H9 (cell line): ENCODE results near the gene RSL1D1. TPM values are rescaled to one million over a fixed set of nuclear protein-coding genes. Genes with fewer than 3 reads are reported as not detected.

Experiments
- DNase-seq: peaks from one replicate; pipeline ENCODE4 v3.0.0-alpha.2; 2017
- H2AFZ ChIP-seq: one replicate; pipeline ENCODE4 v1.6.1; 2013; ENCODE audit warnings: mild to moderate bottlenecking, low read length, control low read depth, moderate library complexity
- H2AK5ac ChIP-seq: 2 replicates; pipeline ENCODE4 v1.6.1; 2013; ENCODE audit warnings: low read length, control low read depth, mixed read lengths; ENCODE audit not compliant: insufficient read length
- H2BK120ac ChIP-seq: one replicate; pipeline ENCODE4 v1.6.1; 2013; ENCODE audit warnings: low read depth, mild to moderate bottlenecking, low read length, control low read depth, inconsistent platforms; ENCODE audit not compliant: poor library complexity, severe bottlenecking
- H2BK12ac ChIP-seq: 2 replicates; pipeline ENCODE4 v1.6.1; 2013; ENCODE audit warnings: low read length, control low read depth, mixed read lengths, low read depth; ENCODE audit not compliant: insufficient read length
- H2BK15ac ChIP-seq: 2 replicates; pipeline ENCODE4 v1.6.1; 2013; ENCODE audit warnings: low read depth, low read length, control low read depth
- H2BK20ac ChIP-seq: one replicate; pipeline ENCODE4 v1.6.1; 2013; ENCODE audit warnings: low read depth, mild to moderate bottlenecking, low read length, control low read depth, inconsistent platforms; ENCODE audit not compliant: poor library complexity, severe bottlenecking
- H2BK5ac ChIP-seq: 2 replicates; pipeline ENCODE4 v1.6.1; 2013; ENCODE audit warnings: low read length, control low read depth, mixed read lengths; ENCODE audit not compliant: insufficient read length
- H3K14ac ChIP-seq: 2 replicates; pipeline ENCODE4 v1.6.1; 2013; ENCODE audit warnings: low read length, control low read depth; ENCODE audit not compliant: insufficient read depth
- H3K18ac ChIP-seq: 2 replicates; pipeline ENCODE4 v1.6.1; 2013; ENCODE audit warnings: low read depth, mild to moderate bottlenecking, mixed read lengths, low read length, control low read depth; ENCODE audit not compliant: insufficient read length
- H3K23ac ChIP-seq: 2 replicates; pipeline ENCODE4 v1.6.1; 2013; ENCODE audit warnings: low read length, control low read depth, mixed read lengths, low read depth; ENCODE audit not compliant: insufficient read length
- H3K23me2 ChIP-seq: 2 replicates; pipeline ENCODE4 v1.6.1; 2013; ENCODE audit warnings: low read depth, mild to moderate bottlenecking, mixed read lengths, low read length, control low read depth; ENCODE audit not compliant: insufficient read length, poor library complexity, severe bottlenecking
- H3K27ac ChIP-seq: 2 replicates; pipeline ENCODE4 v1.5.1; 2013; ENCODE audit warnings: low read length, control low read depth, mixed read lengths, low read depth; ENCODE audit not compliant: insufficient read length
- H3K27me3 ChIP-seq: 2 replicates; pipeline ENCODE4 v1.6.1; 2013; ENCODE audit warnings: low read length, control low read depth, inconsistent platforms; ENCODE audit not compliant: insufficient read depth
- H3K4ac ChIP-seq: 2 replicates; pipeline ENCODE4 v1.6.1; 2013; ENCODE audit warnings: low read depth, mild to moderate bottlenecking, control low read depth, inconsistent platforms, low read length, moderate library complexity
- H3K4me1 ChIP-seq: 2 replicates; pipeline ENCODE4 v1.6.1; 2013; ENCODE audit warnings: low read length, control low read depth, inconsistent platforms; ENCODE audit not compliant: insufficient read depth
- H3K4me2 ChIP-seq: 2 replicates; pipeline ENCODE4 v1.6.1; 2013; ENCODE audit warnings: low read length, control low read depth, mixed read lengths; ENCODE audit not compliant: insufficient read length, insufficient read depth
- H3K56ac ChIP-seq: 2 replicates; pipeline ENCODE4 v1.6.1; 2013; ENCODE audit warnings: low read depth, mild to moderate bottlenecking, mixed read lengths, low read length, control low read depth; ENCODE audit not compliant: insufficient read length
- H3K79me1 ChIP-seq: 2 replicates; pipeline ENCODE4 v1.6.1; 2013; ENCODE audit warnings: low read depth, mild to moderate bottlenecking, moderate library complexity, low read length, control low read depth, inconsistent platforms; ENCODE audit not compliant: insufficient read depth, poor library complexity, severe bottlenecking
- H3K79me2 ChIP-seq: 2 replicates; pipeline ENCODE4 v1.6.1; 2013; ENCODE audit warnings: low read length, control low read depth, inconsistent platforms; ENCODE audit not compliant: insufficient read depth
- H3K9ac ChIP-seq: 2 replicates; pipeline ENCODE4 v1.6.1; 2013; ENCODE audit warnings: low read length, control low read depth, mixed read lengths; ENCODE audit not compliant: insufficient read length; ENCODE audit errors: extremely low read depth
- H3K9me3 ChIP-seq: one replicate; pipeline ENCODE4 v1.6.1; 2013; ENCODE audit warnings: low read depth, low read length, inconsistent platforms; ENCODE audit not compliant: control insufficient read depth
- H3T11ph ChIP-seq: one replicate; pipeline ENCODE4 v1.6.1; 2013; ENCODE audit warnings: mild to moderate bottlenecking, low read length, control low read depth, inconsistent platforms
- H4K20me1 ChIP-seq: one replicate; pipeline ENCODE4 v1.6.1; 2013; ENCODE audit not compliant: control insufficient read depth, insufficient read length, insufficient read depth
- H4K5ac ChIP-seq: 2 replicates; pipeline ENCODE4 v1.6.1; 2013; ENCODE audit warnings: low read depth, mild to moderate bottlenecking, mixed read lengths, low read length, control low read depth; ENCODE audit not compliant: insufficient read length
- H4K8ac ChIP-seq: replicated peaks from 2 replicates; pipeline ENCODE4 v1.6.1; 2013; ENCODE audit warnings: low read length, control low read depth, mixed read lengths, low read depth; ENCODE audit not compliant: insufficient read length
- H4K91ac ChIP-seq: 2 replicates; pipeline ENCODE4 v1.6.1; 2013; ENCODE audit warnings: low read depth, mild to moderate bottlenecking, moderate library complexity, mixed read lengths, low read length, control low read depth; ENCODE audit not compliant: insufficient read length
- H3K27ac Mint-ChIP-seq, 3 experiments: 2 replicates in 2 of 3; 3 replicates in 1 of 3; pipeline ENCODE4 v1.8.0; 2020 to 2021; ENCODE audit warnings: mixed read lengths in 3 of 3, mild to moderate bottlenecking in 1 of 3, moderate library complexity in 1 of 3
- H3K27me3 Mint-ChIP-seq: 2 replicates; pipeline ENCODE4 v1.8.0; 2021; ENCODE audit warnings: low read depth, mild to moderate bottlenecking, moderate library complexity, mixed read lengths
- H3K36me3 Mint-ChIP-seq, 3 experiments: 2 replicates in 2 of 3; 3 replicates in 1 of 3; pipeline ENCODE4 v1.8.0; 2020 to 2021; ENCODE audit warnings: low read depth in 3 of 3, mixed read lengths in 3 of 3; ENCODE audit not compliant: insufficient read depth in 1 of 3
- H3K4me1 Mint-ChIP-seq, 2 experiments: 2 replicates each; pipeline ENCODE4 v1.8.0; 2020; ENCODE audit warnings: mixed read lengths in 2 of 2
- H3K4me3 Mint-ChIP-seq, 2 experiments: 2 replicates in 1 of 2; 3 replicates in 1 of 2; pipeline ENCODE4 v1.8.0; 2020 to 2021; ENCODE audit warnings: mild to moderate bottlenecking in 2 of 2, mixed read lengths in 2 of 2, moderate library complexity in 1 of 2
- H3K9me3 Mint-ChIP-seq, 2 experiments: 2 replicates in 1 of 2; 3 replicates in 1 of 2; pipeline ENCODE4 v1.8.0; 2020; ENCODE audit warnings: mild to moderate bottlenecking in 2 of 2, mixed read lengths in 2 of 2, moderate library complexity in 1 of 2
- CTCF ChIP-seq: fragments of 200-600 bp; sonication (generic); conservative IDR thresholded peaks from 3 replicates; pipeline ENCODE4 v1.8.0; 2021; ENCODE audit warnings: antibody characterized with exemption, mild to moderate bottlenecking
- total RNA-seq: library from RNA; stranded (reverse); gene quantifications from 2 replicates; pipeline ENCODE4 v1.2.1, GENCODE V29; 2021

RSL1D1 gene
- total RNA-seq, 1 experiment from 2014 or later = 334 TPM

GRCh38 chr16:11784038-11784369, 67.3 kb downstream of the RSL1D1 start:
- no peaks in the 10 kb centered on the region for H3K27me3 ChIP-seq
- H3K79me2 ChIP-seq = peaks cover 10% of the 10 kb centered on the region; the same call in 1 of the 2 replicates
- no peak overlapping the region for H2BK15ac ChIP-seq
- no peak overlapping the region for H3K18ac ChIP-seq
- peaks cover 6% of the 10 kb centered on the region for H3K79me1 ChIP-seq
- H3K4ac ChIP-seq = no peak overlapping the region
- no peak overlapping the region for H2BK20ac ChIP-seq
- H3K27ac ChIP-seq = no peak overlapping the region
- H3K9me3 ChIP-seq = no peaks in the 10 kb centered on the region
- Mint-ChIP-seq H3K4me1 (peaks cover 4 to 20% of the 10 kb centered on the region in 2 experiments; a peak in 3 of 4 replicates), H3K27ac (no peak overlapping the region), H3K4me3 (no peak overlapping the region), H3K9me3 (no peaks in the 10 kb centered on the region), H3K27me3 (no peaks in the 10 kb centered on the region), H3K36me3 (peaks cover 2 to 11% (median 5%) of the 10 kb centered on the region in 3 experiments; a peak in 6 of 7 replicates)
- H3K23ac ChIP-seq = no peak overlapping the region
- no peak overlapping the region for H3K14ac ChIP-seq
- no peaks in the 10 kb centered on the region for H3K23me2 ChIP-seq
- no peak for TF ChIP-seq CTCF
- H4K20me1 ChIP-seq = no peaks in the 10 kb centered on the region
- DNase-seq = no peak
- H2BK5ac ChIP-seq = no peak overlapping the region
- no peak overlapping the region for H3T11ph ChIP-seq
- H3K56ac ChIP-seq = no peak overlapping the region
- H4K91ac ChIP-seq = no peak overlapping the region
- no peak overlapping the region for H2BK12ac ChIP-seq
- H4K8ac ChIP-seq = no peak overlapping the region
- H3K9ac ChIP-seq = no peak overlapping the region
- H2AFZ ChIP-seq = no peak overlapping the region
- H2AK5ac ChIP-seq = no peak overlapping the region
- H4K5ac ChIP-seq = no peak overlapping the region
- H2BK120ac ChIP-seq = no peak overlapping the region
- H3K4me1 ChIP-seq = peaks cover 5% of the 10 kb centered on the region; the same call in 1 of the 2 replicates
- H3K4me2 ChIP-seq = no peak overlapping the region

Other genes starting within 250 kb of the RSL1D1 start
- gene SNN, start 183.1 kb downstream of the RSL1D1 start, total RNA-seq = 43.9 and 44.2 TPM in 2 replicates
- gene TXNDC11, start 108.7 kb downstream of the RSL1D1 start, total RNA-seq = 12.2 and 15.3 TPM in 2 replicates
- 43.1 and 43.5 TPM in 2 replicates for gene ZC3H7A, start 54.3 kb downstream of the RSL1D1 start, total RNA-seq
- 173 and 179 TPM in 2 replicates for gene GSPT1, start 64.4 kb upstream of the RSL1D1 start, total RNA-seq
- 5.7 and 12.5 TPM in 2 replicates for gene NPIPB2, start 90.5 kb upstream of the RSL1D1 start, total RNA-seq
- not detected in 2 replicates for gene TNFRSF17, start 113.7 kb upstream of the RSL1D1 start, total RNA-seq
- gene SNX29, start 125.2 kb upstream of the RSL1D1 start, total RNA-seq = 8.0 and 8.6 TPM in 2 replicates